ENCODE results near the gene KIAA0930. TPM values are rescaled to one million over a fixed set of nuclear protein-coding genes. Genes with fewer than 3 reads are reported as not detected.

The KIAA0930 gene
- total and polyA plus RNA-seq, 10 donors: 32.6 to 93.1 (median 58.1) TPM

- TF ChIP-seq POLR2AphosphoS5 (IDR thresholded peaks at IDR 0.05) (no peak), CTCF (IDR thresholded peaks at IDR 0.05 in 8 of 11, conservative IDR thresholded peaks at IDR 0.05 in 3 of 11) (no peak), POLR2A (IDR thresholded peaks at IDR 0.05) (no peak)
- no peak for DNase-seq
- Histone ChIP-seq H3K4me3 (peak overlapping the region in 1 of 8 donors; percentile 19), H3K27me3 (replicated peaks in 1 of 7) (no peaks in the 10 kb centered on the region), H3K27ac (peak overlapping the region in 5 of 8 donors; percentile 69 to 89 (median 82)), H3K36me3 (peaks cover 0 to 43% (median 0%) of the 10 kb centered on the region in 6 donors), H3K9me3 (no peaks in the 10 kb centered on the region), H3K4me1 (peaks cover 0 to 94% (median 61%) of the 10 kb centered on the region in 6 donors)
- intact Hi-C loops (cut with DNase I; ENCODE audit: low total_unique reads): no loop called here
- 64 to 87% (median 80%) methylated on average over 16 of the region's 16 CpGs for WGBS, 5 donors
Observed at GRCh38 chr22:45230026-45230721, 10.5 kb downstream of the KIAA0930 start.

- no peaks in the 10 kb centered on the region for H3K27me3 ChIP-seq (replicated peaks in 1 of 7)
- intact Hi-C loops (cut with DNase I; ENCODE audit: low total_unique reads): no loop called here
- 82 to 95% (median 87%) methylated on average over 11 to 13 of the region's 13 CpGs for WGBS, 5 donors
- peaks cover 0 to 94% (median 57%) of the 10 kb centered on the region in 6 donors for H3K4me1 ChIP-seq
- no peak overlapping the region for H3K4me3 ChIP-seq
- peak overlapping the region in 4 of 8 donors; percentile 71 to 89 (median 84) for H3K27ac ChIP-seq
- TF ChIP-seq CTCF (IDR thresholded peaks at IDR 0.05 in 8 of 11, conservative IDR thresholded peaks at IDR 0.05 in 3 of 11) (no peak), POLR2AphosphoS5 (IDR thresholded peaks at IDR 0.05) (no peak), POLR2A (IDR thresholded peaks at IDR 0.05) (no peak)
- peaks cover 0 to 50% (median 0%) of the 10 kb centered on the region in 6 donors for H3K36me3 ChIP-seq
- no peak for DNase-seq
- H3K9me3 ChIP-seq: no peaks in the 10 kb centered on the region
Observed at GRCh38 chr22:45229181-45229580, 11.5 kb downstream of the KIAA0930 start.

- Histone ChIP-seq H3K9me3 (no peaks in the 10 kb centered on the region), H3K27me3 (replicated peaks in 1 of 7) (no peaks in the 10 kb centered on the region), H3K4me1 (peaks cover 0 to 94% (median 53%) of the 10 kb centered on the region in 6 donors), H3K27ac (peak overlapping the region in 6 of 8 donors; percentile 46 to 88 (median 83)), H3K36me3 (peaks cover 0 to 43% (median 0%) of the 10 kb centered on the region in 6 donors), H3K4me3 (peak overlapping the region in 1 of 8 donors; percentile 8)
- WGBS, 5 donors: 60 to 90% (median 67%) methylated on average over 8 of the region's 8 CpGs
- TF ChIP-seq POLR2AphosphoS5 (IDR thresholded peaks at IDR 0.05): peak in 1 of 3 donors; percentile 62
- TF ChIP-seq CTCF (IDR thresholded peaks at IDR 0.05 in 8 of 11, conservative IDR thresholded peaks at IDR 0.05 in 3 of 11): no peak
- no peak for DNase-seq
- intact Hi-C loops (cut with DNase I; ENCODE audit: low total_unique reads): no loop called here
Observed at GRCh38 chr22:45228401-45228754, 12.3 kb downstream of the KIAA0930 start.

GRCh38 chr22:45227645-45228400 is 12.9 kb downstream of the KIAA0930 start:
- peaks cover 0 to 94% (median 55%) of the 10 kb centered on the region in 6 donors for H3K4me1 ChIP-seq

More at GRCh38 chr22:45227645-45228400, 12.9 kb downstream of the KIAA0930 start:
- peaks cover 0 to 38% (median 0%) of the 10 kb centered on the region in 6 donors for H3K36me3 ChIP-seq
- peak overlapping the region in 6 of 8 donors; percentile 46 to 88 (median 83) for H3K27ac ChIP-seq
- H3K27me3 ChIP-seq (replicated peaks in 1 of 7): no peaks in the 10 kb centered on the region
- TF ChIP-seq POLR2AphosphoS5 (IDR thresholded peaks at IDR 0.05) (peak in 1 of 3 donors; percentile 29), POLR2A (IDR thresholded peaks at IDR 0.05) (no peak)
- peak overlapping the region in 1 of 8 donors; percentile 8 for H3K4me3 ChIP-seq
- H3K9me3 ChIP-seq: no peaks in the 10 kb centered on the region
- intact Hi-C loops (cut with DNase I; ENCODE audit: low total_unique reads): no loop called here
- DNase-seq: no peak
- whole genome bisulfite sequencing, 5 donors: 66 to 85% (median 75%) methylated on average over 13 to 16 of the region's 16 CpGs

All from spleen (tissue), 11 donors.